NB4 (cell line): Measurements from ENCODE around the gene CLEC10A.

Experiments
- MYC ChIP-seq: IDR thresholded peaks from 2 replicates; pipeline ENCODE4 v1.6.1; 2011; ENCODE audit warnings: low read depth, low read length
- POLR2A ChIP-seq: IDR thresholded peaks from 2 replicates; pipeline ENCODE4 v1.6.1; 2011; ENCODE audit warnings: mild to moderate bottlenecking; ENCODE audit not compliant: insufficient read length; ENCODE audit errors: extremely low read depth
- TF ChIP-seq, protein P1 (sequence below): IDR thresholded peaks from one replicate; pipeline ENCODE4 v1.5.1; 2012; ENCODE audit warnings: low read depth, low read length
- TF ChIP-seq, protein P2 (sequence below): IDR thresholded peaks from 2 replicates; pipeline ENCODE4 v1.6.1; 2011; ENCODE audit warnings: low read depth, low read length

- TF ChIP-seq, protein P1, sequence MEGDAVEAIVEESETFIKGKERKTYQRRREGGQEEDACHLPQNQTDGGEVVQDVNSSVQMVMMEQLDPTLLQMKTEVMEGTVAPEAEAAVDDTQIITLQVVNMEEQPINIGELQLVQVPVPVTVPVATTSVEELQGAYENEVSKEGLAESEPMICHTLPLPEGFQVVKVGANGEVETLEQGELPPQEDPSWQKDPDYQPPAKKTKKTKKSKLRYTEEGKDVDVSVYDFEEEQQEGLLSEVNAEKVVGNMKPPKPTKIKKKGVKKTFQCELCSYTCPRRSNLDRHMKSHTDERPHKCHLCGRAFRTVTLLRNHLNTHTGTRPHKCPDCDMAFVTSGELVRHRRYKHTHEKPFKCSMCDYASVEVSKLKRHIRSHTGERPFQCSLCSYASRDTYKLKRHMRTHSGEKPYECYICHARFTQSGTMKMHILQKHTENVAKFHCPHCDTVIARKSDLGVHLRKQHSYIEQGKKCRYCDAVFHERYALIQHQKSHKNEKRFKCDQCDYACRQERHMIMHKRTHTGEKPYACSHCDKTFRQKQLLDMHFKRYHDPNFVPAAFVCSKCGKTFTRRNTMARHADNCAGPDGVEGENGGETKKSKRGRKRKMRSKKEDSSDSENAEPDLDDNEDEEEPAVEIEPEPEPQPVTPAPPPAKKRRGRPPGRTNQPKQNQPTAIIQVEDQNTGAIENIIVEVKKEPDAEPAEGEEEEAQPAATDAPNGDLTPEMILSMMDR: no peak
- TF ChIP-seq MYC (no peak), POLR2A (no peak)
- TF ChIP-seq, protein P2, sequence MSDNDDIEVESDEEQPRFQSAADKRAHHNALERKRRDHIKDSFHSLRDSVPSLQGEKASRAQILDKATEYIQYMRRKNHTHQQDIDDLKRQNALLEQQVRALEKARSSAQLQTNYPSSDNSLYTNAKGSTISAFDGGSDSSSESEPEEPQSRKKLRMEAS: no peak
Observed at GRCh38 chr17:7101531-7101930, 21.5 kb upstream of the CLEC10A start.
